CD8-positive, alpha-beta memory T cell (primary cell): ENCODE data around the gene FOXRED2. TPM values are rescaled to one million over a fixed set of nuclear protein-coding genes. Genes with fewer than 3 reads are reported as not detected.

ENCODE experiments used
- CTCF ChIA-PET: fragments of 350-600 bp; sonication (Branson Sonifier 250); formaldehyde crosslinking; loops from one replicate; lab custom pipeline; 2021; ENCODE audit warnings: antibody characterized with exemption; lab: Charles Lee
- POLR2A ChIA-PET: fragments of 350-600 bp; sonication (Branson Sonifier 250); formaldehyde crosslinking; loops from one replicate; lab custom pipeline; 2021; ENCODE audit warnings: antibody characterized with exemption; lab: Charles Lee
- DNase-seq, 5 donors: peaks; one replicate each; pipeline versions ENCODE4 v3.0.0 to v3.0.0-alpha.2; 2020 to 2022; ENCODE audit warnings: mixed read lengths in 1 of 5
- H3K27ac ChIP-seq: one replicate; pipeline ENCODE4 v1.7.0; 2013; ENCODE audit warnings: low read depth, mild to moderate bottlenecking, low read length, moderate library complexity
- H3K27me3 ChIP-seq: 2 replicates; pipeline ENCODE4 v1.7.0; 2013; ENCODE audit warnings: low read length, mild to moderate bottlenecking; ENCODE audit not compliant: insufficient read depth, poor library complexity, severe bottlenecking
- H3K36me3 ChIP-seq: 2 replicates; pipeline ENCODE4 v1.7.0; 2013; ENCODE audit warnings: mild to moderate bottlenecking, low read length, moderate library complexity; ENCODE audit not compliant: insufficient read depth
- H3K4me1 ChIP-seq: 2 replicates; pipeline ENCODE4 v1.7.0; 2013; ENCODE audit warnings: mild to moderate bottlenecking, low read length, moderate library complexity; ENCODE audit not compliant: insufficient read depth
- H3K4me3 ChIP-seq: 2 replicates; pipeline ENCODE4 v1.7.0; 2013; ENCODE audit warnings: mild to moderate bottlenecking, low read length
- H3K9me3 ChIP-seq: 2 replicates; pipeline ENCODE4 v1.7.0; 2013; ENCODE audit warnings: mild to moderate bottlenecking, low read length
- H3K27ac Mint-ChIP-seq, 8 donors: one replicate each; pipeline ENCODE4 v1.8.0; 2020 to 2021; ENCODE audit warnings: mixed read lengths in 8 of 8, mild to moderate bottlenecking in 6 of 8, inconsistent platforms in 3 of 8, moderate library complexity in 3 of 8
- H3K27me3 Mint-ChIP-seq, 2 donors: one replicate each; pipeline ENCODE4 v1.8.0; 2020 to 2021; ENCODE audit warnings: mixed read lengths in 2 of 2, mild to moderate bottlenecking in 1 of 2, moderate library complexity in 1 of 2
- H3K36me3 Mint-ChIP-seq, 3 donors: one replicate each; pipeline ENCODE4 v1.8.0; 2020 to 2021; ENCODE audit warnings: mixed read lengths in 3 of 3, inconsistent platforms in 1 of 3, mild to moderate bottlenecking in 1 of 3
- H3K4me1 Mint-ChIP-seq, 3 donors: one replicate each; pipeline ENCODE4 v1.8.0; 2020 to 2021; ENCODE audit warnings: mixed read lengths in 3 of 3, inconsistent platforms in 1 of 3, mild to moderate bottlenecking in 1 of 3
- H3K4me3 Mint-ChIP-seq, 7 donors: one replicate each; pipeline ENCODE4 v1.8.0; 2020 to 2021; ENCODE audit warnings: mixed read lengths in 7 of 7, mild to moderate bottlenecking in 6 of 7, moderate library complexity in 4 of 7, inconsistent platforms in 2 of 7
- H3K9me3 Mint-ChIP-seq, 5 donors: one replicate each; pipeline ENCODE4 v1.8.0; 2020 to 2022; ENCODE audit warnings: mixed read lengths in 5 of 5, mild to moderate bottlenecking in 3 of 5, moderate library complexity in 2 of 5, inconsistent platforms in 1 of 5
- polyA plus RNA-seq: library from polyadenylated mRNA; unstranded; fragments of 300-500 nt; fragmentation: Illumina TruSeq; gene quantifications from one replicate; pipeline ENCODE4 v1.2.3, GENCODE V29; 2021
- total RNA-seq, 2 experiments: library from RNA; stranded (reverse); gene quantifications; one replicate each; pipeline ENCODE4 v1.2.3, GENCODE V29; 2021

Gene FOXRED2
- total and polyA plus RNA-seq, 3 experiments from 2014 or later, result 1.8 to 27.6 (median 23.7) TPM

- peaks cover 28% of the 10 kb centered on the region for H3K36me3 ChIP-seq
- Mint-ChIP-seq H3K27me3 (no peaks in the 10 kb centered on the region), H3K36me3 (peaks cover 12 to 84% (median 13%) of the 10 kb centered on the region in 3 donors), H3K27ac (peak overlapping the region in 3 of 8 donors; percentile 23 to 76 (median 65)), H3K4me3 (no peak overlapping the region), H3K4me1 (peaks cover 4 to 12% (median 5%) of the 10 kb centered on the region in 3 donors), H3K9me3 (no peaks in the 10 kb centered on the region)
- POLR2A ChIA-PET, result no interaction called here
- no peak for DNase-seq
- no peaks in the 10 kb centered on the region for H3K27me3 ChIP-seq
- H3K4me3 ChIP-seq, result no peak overlapping the region
- CTCF ChIA-PET, result interaction anchor here (0.6 to 3.9 kb wide), 5 partner anchors 20 to 177 kb away, joined by 3 to 15 read pairs (median 3); no protein-coding TSS in a partner anchor
- H3K27ac ChIP-seq, result no peak overlapping the region
- H3K4me1 ChIP-seq, result peaks cover 6% of the 10 kb centered on the region
- no peaks in the 10 kb centered on the region for H3K9me3 ChIP-seq
Measured at GRCh38 chr22:36475341-36475740, 31.5 kb downstream of the FOXRED2 start.

DNA sequence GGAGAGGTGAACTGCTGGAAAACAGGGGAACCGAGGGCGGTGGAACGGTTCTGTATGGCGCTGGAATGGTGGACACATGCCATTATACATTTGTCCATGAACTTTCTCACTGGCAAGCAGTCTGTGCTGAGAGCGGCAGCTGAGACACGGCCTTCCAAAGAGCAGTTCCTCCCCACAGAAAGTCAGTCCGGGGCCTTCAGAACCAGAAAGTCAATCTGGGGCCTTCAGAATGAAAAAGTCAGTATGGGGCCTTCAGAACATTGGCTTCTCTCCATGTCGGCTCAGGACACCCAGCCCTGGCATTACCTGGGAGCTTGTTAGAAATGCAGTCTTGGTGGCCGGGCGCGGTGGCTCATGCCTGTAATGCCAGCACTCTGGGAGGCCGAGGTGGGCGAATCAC is 34.2 kb downstream of the FOXRED2 start:
- no peaks in the 10 kb centered on the region for H3K27me3 Mint-ChIP-seq
- Histone ChIP-seq H3K27ac (no peak overlapping the region), H3K36me3 (peaks cover 26% of the 10 kb centered on the region), H3K4me3 (no peak overlapping the region), H3K4me1 (peaks cover 9% of the 10 kb centered on the region), H3K27me3 (no peaks in the 10 kb centered on the region), H3K9me3 (no peaks in the 10 kb centered on the region)
- H3K27ac Mint-ChIP-seq, result peak overlapping the region in 4 of 8 donors; percentile 29 to 96 (median 60)
- CTCF ChIA-PET, result interaction anchor here (6.0 kb wide), 1 partner anchor 172 kb away, joined by 116 read pairs; no protein-coding TSS in a partner anchor
- POLR2A ChIA-PET, result no interaction called here
- peaks cover 9 to 15% (median 10%) of the 10 kb centered on the region in 3 donors for H3K4me1 Mint-ChIP-seq
- no peak for DNase-seq
- peaks cover 12 to 66% (median 13%) of the 10 kb centered on the region in 3 donors for H3K36me3 Mint-ChIP-seq
- no peak overlapping the region for H3K4me3 Mint-ChIP-seq
- no peaks in the 10 kb centered on the region for H3K9me3 Mint-ChIP-seq

- H3K27me3 ChIP-seq, result no peaks in the 10 kb centered on the region
- H3K27ac Mint-ChIP-seq, result peak overlapping the region in 1 of 8 donors; percentile 84
- ChIA-PET CTCF (interaction anchor here (0.8 to 6.0 kb wide), 27 partner anchors 9 to 196 kb away, joined by 3 to 116 read pairs (median 7); no protein-coding TSS in a partner anchor), POLR2A (interaction anchor here (0.5 to 1.5 kb wide), 3 partner anchors 56 to 140 kb away, joined by 3 to 4 read pairs (median 3); no protein-coding TSS in a partner anchor)
- H3K9me3 Mint-ChIP-seq, result no peaks in the 10 kb centered on the region
- no peak overlapping the region for H3K27ac ChIP-seq
- no peak overlapping the region for H3K4me3 ChIP-seq
- DNase-seq, result no peak
- no peak overlapping the region for H3K4me3 Mint-ChIP-seq
- peaks cover 13 to 23% (median 14%) of the 10 kb centered on the region in 3 donors for H3K4me1 Mint-ChIP-seq
- peaks cover 21% of the 10 kb centered on the region for H3K36me3 ChIP-seq
- H3K4me1 ChIP-seq, result peaks cover 17% of the 10 kb centered on the region
- no peaks in the 10 kb centered on the region for H3K9me3 ChIP-seq
- peaks cover 7 to 61% (median 8%) of the 10 kb centered on the region in 3 donors for H3K36me3 Mint-ChIP-seq
- no peaks in the 10 kb centered on the region for H3K27me3 Mint-ChIP-seq
Measured at GRCh38 chr22:36471341-36471821, 35.5 kb downstream of the FOXRED2 start.

GRCh38 chr22:36470994-36471331 is 35.9 kb downstream of the FOXRED2 start:
- no peak for DNase-seq
- H3K4me1 Mint-ChIP-seq, result peaks cover 13 to 23% (median 14%) of the 10 kb centered on the region in 3 donors
- Histone ChIP-seq H3K4me3 (no peak overlapping the region), H3K27ac (no peak overlapping the region), H3K27me3 (no peaks in the 10 kb centered on the region), H3K36me3 (peaks cover 17% of the 10 kb centered on the region), H3K4me1 (peaks cover 21% of the 10 kb centered on the region), H3K9me3 (no peaks in the 10 kb centered on the region)
- ChIA-PET POLR2A (interaction anchor here (0.5 to 1.5 kb wide), 3 partner anchors 56 to 139 kb away, joined by 3 to 4 read pairs (median 3); no protein-coding TSS in a partner anchor), CTCF (interaction anchor here (0.7 to 6.0 kb wide), 31 partner anchors 9 to 196 kb away, joined by 3 to 116 read pairs (median 6); no protein-coding TSS in a partner anchor)
- peaks cover 5 to 61% (median 7%) of the 10 kb centered on the region in 3 donors for H3K36me3 Mint-ChIP-seq
- no peaks in the 10 kb centered on the region for H3K9me3 Mint-ChIP-seq
- no peak overlapping the region for H3K4me3 Mint-ChIP-seq
- H3K27me3 Mint-ChIP-seq, result no peaks in the 10 kb centered on the region
- H3K27ac Mint-ChIP-seq, result peak overlapping the region in 4 of 8 donors; percentile 6 to 84 (median 56)

DNA sequence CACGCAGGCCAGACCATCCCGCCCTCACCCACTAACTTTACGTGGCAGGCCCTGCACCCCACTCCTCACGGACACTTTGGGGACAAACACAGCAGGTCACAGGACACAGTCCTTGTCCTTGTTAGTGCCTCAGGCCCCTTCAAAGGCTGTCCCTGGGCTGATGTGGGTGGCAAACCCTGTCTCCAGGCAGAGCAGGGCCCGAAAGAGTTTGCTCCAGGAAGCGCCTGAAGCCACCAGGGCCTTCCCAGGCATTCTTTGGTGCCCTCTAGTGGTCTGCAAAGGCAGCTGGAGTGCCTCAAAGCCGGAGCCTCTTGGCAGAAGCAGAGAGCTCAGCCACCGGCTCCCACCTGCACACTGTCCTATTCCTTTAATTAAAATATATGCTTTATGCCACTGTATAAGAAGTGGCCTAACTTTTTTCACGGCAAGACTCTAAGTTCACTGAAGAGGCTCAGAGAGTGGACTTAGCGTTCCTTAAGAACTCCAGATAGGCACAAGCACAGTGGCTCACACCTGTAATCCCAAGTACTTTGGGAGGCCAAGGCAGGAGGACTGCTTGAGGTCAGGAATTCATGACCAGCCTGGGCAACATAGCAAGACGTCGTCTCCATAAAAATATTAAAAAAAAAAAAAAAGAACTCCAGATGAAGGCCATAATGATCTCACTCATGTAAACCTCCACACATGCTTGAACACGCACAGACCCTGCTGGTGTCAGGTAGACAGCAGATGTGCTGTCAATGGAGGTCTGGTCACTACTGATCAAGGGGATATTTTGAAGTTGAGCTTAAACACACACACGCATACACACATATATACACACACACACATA is 36.5 kb downstream of the FOXRED2 start:
- Histone ChIP-seq H3K4me3 (no peak overlapping the region), H3K4me1 (peaks cover 21% of the 10 kb centered on the region), H3K27ac (no peak overlapping the region), H3K9me3 (no peaks in the 10 kb centered on the region), H3K36me3 (peaks cover 11% of the 10 kb centered on the region), H3K27me3 (no peaks in the 10 kb centered on the region)
- Mint-ChIP-seq H3K27ac (peak overlapping the region in 7 of 8 donors; percentile 35 to 80 (median 75)), H3K27me3 (no peaks in the 10 kb centered on the region), H3K9me3 (no peaks in the 10 kb centered on the region), H3K4me1 (peaks cover 13 to 23% (median 14%) of the 10 kb centered on the region in 3 donors), H3K4me3 (no peak overlapping the region), H3K36me3 (peaks cover 2 to 58% (median 2%) of the 10 kb centered on the region in 3 donors)
- CTCF ChIA-PET, result interaction anchor here (0.6 to 6.0 kb wide), 45 partner anchors 8 to 231 kb away, joined by 3 to 116 read pairs (median 4); partner anchors contain the start of genes APOL2, FOXRED2 and TXN2
- peak; percentile 72 to 90 (median 83) for DNase-seq
- POLR2A ChIA-PET, result interaction anchor here (0.5 to 1.5 kb wide), 5 partner anchors 55 to 169 kb away, joined by 3 to 5 read pairs (median 3); no protein-coding TSS in a partner anchor

DNA sequence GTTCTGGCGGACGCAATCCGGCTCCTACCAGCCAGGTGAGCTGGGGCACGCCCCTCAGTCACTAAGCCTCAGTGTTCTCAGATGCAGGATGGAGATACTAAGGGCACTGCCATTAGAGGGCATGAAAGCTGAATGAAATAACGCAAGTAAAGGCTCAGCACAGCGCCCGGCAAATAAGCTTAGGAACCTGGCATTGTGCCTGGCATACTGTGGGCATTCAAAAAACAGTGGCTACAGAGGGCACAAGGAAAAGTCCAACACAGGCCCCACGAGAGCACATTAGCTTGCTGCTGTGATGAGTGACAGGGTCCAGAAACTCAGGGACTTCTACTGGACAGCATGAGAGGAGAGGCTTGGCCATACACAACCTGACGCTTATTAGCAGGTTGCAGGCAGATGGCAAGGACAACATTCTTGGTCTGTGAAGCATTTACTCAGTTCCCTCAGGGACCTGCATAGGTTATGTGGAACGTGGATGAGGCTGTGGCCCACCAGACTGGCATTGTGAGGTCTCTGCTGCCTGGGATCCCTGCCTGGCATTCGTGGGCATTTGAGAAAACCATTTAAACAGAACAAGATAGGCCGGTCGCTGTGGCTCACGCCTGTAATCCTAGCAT is 37.6 kb downstream of the FOXRED2 start:
- ChIA-PET POLR2A (no interaction called here), CTCF (interaction anchor here (0.8 to 6.0 kb wide), 12 partner anchors 14 to 172 kb away, joined by 3 to 116 read pairs (median 6); no protein-coding TSS in a partner anchor)
- Mint-ChIP-seq H3K9me3 (no peaks in the 10 kb centered on the region), H3K27me3 (no peaks in the 10 kb centered on the region), H3K27ac (peak overlapping the region in 1 of 8 donors; percentile 65), H3K4me3 (no peak overlapping the region), H3K36me3 (peaks cover 0 to 48% (median 2%) of the 10 kb centered on the region in 3 donors), H3K4me1 (peaks cover 13 to 23% (median 14%) of the 10 kb centered on the region in 3 donors)
- Histone ChIP-seq H3K4me3 (no peak overlapping the region), H3K9me3 (no peaks in the 10 kb centered on the region), H3K27me3 (no peaks in the 10 kb centered on the region), H3K4me1 (peaks cover 21% of the 10 kb centered on the region), H3K36me3 (peaks cover 9% of the 10 kb centered on the region), H3K27ac (no peak overlapping the region)
- no peak for DNase-seq

- Histone ChIP-seq H3K27ac (peak overlapping the region; percentile 20), H3K4me3 (no peak overlapping the region), H3K36me3 (peaks cover 4% of the 10 kb centered on the region), H3K4me1 (peaks cover 21% of the 10 kb centered on the region), H3K27me3 (no peaks in the 10 kb centered on the region), H3K9me3 (no peaks in the 10 kb centered on the region)
- Mint-ChIP-seq H3K4me1 (peaks cover 13 to 23% (median 14%) of the 10 kb centered on the region in 3 donors), H3K9me3 (no peaks in the 10 kb centered on the region), H3K4me3 (no peak overlapping the region), H3K27ac (peak overlapping the region in 2 of 8 donors; percentile 29 to 45), H3K36me3 (peaks cover 0 to 37% (median 2%) of the 10 kb centered on the region in 3 donors), H3K27me3 (no peaks in the 10 kb centered on the region)
- DNase-seq, result no peak
- ChIA-PET POLR2A (no interaction called here), CTCF (interaction anchor here (0.9 to 6.0 kb wide), 6 partner anchors 63 to 179 kb away, joined by 3 to 116 read pairs (median 4); no protein-coding TSS in a partner anchor)
Measured at GRCh38 chr22:36467946-36468345, 38.9 kb downstream of the FOXRED2 start.
